Measurements from ENCODE around the gene PLAC8. TPM values are rescaled to one million over a fixed set of nuclear protein-coding genes. Genes with fewer than 3 reads are reported as not detected.

PLAC8 gene
- total RNA-seq, 1 donor from 2014 or later, result 1.0 TPM

- no peak for DNase-seq
- Mint-ChIP-seq H3K27ac (ENCODE audit: unreplicated experiment) (no peak overlapping the region), H3K36me3 (ENCODE audit: unreplicated experiment) (no peaks in the 10 kb centered on the region), H3K9me3 (ENCODE audit: unreplicated experiment) (peaks cover 4% of the 10 kb centered on the region), H3K4me3 (ENCODE audit: unreplicated experiment) (no peak overlapping the region), H3K4me1 (ENCODE audit: low read depth, unreplicated experiment) (peaks cover under 1% of the 10 kb centered on the region), H3K27me3 (ENCODE audit: unreplicated experiment) (peaks cover 2% of the 10 kb centered on the region)
- TF ChIP-seq CTCF (IDR thresholded peaks at IDR 0.05; ENCODE audit: partially characterized antibody, unreplicated experiment), result no peak
Measured at GRCh38 chr4:83121246-83121645, 6.7 kb upstream of the PLAC8 start.

- Mint-ChIP-seq H3K27ac (ENCODE audit: unreplicated experiment) (no peak overlapping the region), H3K4me1 (ENCODE audit: low read depth, unreplicated experiment) (peaks cover 3% of the 10 kb centered on the region), H3K27me3 (ENCODE audit: unreplicated experiment) (peaks cover 2% of the 10 kb centered on the region), H3K4me3 (ENCODE audit: unreplicated experiment) (no peak overlapping the region), H3K36me3 (ENCODE audit: unreplicated experiment) (no peaks in the 10 kb centered on the region), H3K9me3 (ENCODE audit: unreplicated experiment) (peaks cover 4% of the 10 kb centered on the region)
- no peak for TF ChIP-seq CTCF (IDR thresholded peaks at IDR 0.05; ENCODE audit: partially characterized antibody, unreplicated experiment)
- no peak for DNase-seq
Measured at GRCh38 chr4:83118869-83119268, 4.3 kb upstream of the PLAC8 start.

- Mint-ChIP-seq H3K27me3 (ENCODE audit: unreplicated experiment) (peaks cover 2% of the 10 kb centered on the region), H3K4me1 (ENCODE audit: low read depth, unreplicated experiment) (peaks cover 9% of the 10 kb centered on the region), H3K4me3 (ENCODE audit: unreplicated experiment) (no peak overlapping the region), H3K36me3 (ENCODE audit: unreplicated experiment) (no peaks in the 10 kb centered on the region), H3K9me3 (ENCODE audit: unreplicated experiment) (peaks cover 6% of the 10 kb centered on the region), H3K27ac (ENCODE audit: unreplicated experiment) (no peak overlapping the region)
- DNase-seq, result no peak
- no peak for TF ChIP-seq CTCF (IDR thresholded peaks at IDR 0.05; ENCODE audit: partially characterized antibody, unreplicated experiment)
Measured at GRCh38 chr4:83115656-83116285, 1.2 kb upstream of the PLAC8 start.

GRCh38 chr4:83115000-83115399, 471 bp upstream of the PLAC8 start:
- no peak for TF ChIP-seq CTCF (IDR thresholded peaks at IDR 0.05; ENCODE audit: partially characterized antibody, unreplicated experiment)
- Mint-ChIP-seq H3K9me3 (ENCODE audit: unreplicated experiment) (peaks cover 6% of the 10 kb centered on the region), H3K4me1 (ENCODE audit: low read depth, unreplicated experiment) (peaks cover 14% of the 10 kb centered on the region), H3K27me3 (ENCODE audit: unreplicated experiment) (peaks cover under 1% of the 10 kb centered on the region), H3K4me3 (ENCODE audit: unreplicated experiment) (no peak overlapping the region), H3K27ac (ENCODE audit: unreplicated experiment) (no peak overlapping the region), H3K36me3 (ENCODE audit: unreplicated experiment) (no peaks in the 10 kb centered on the region)
- no peak for DNase-seq

- TF ChIP-seq CTCF (IDR thresholded peaks at IDR 0.05; ENCODE audit: partially characterized antibody, unreplicated experiment), result no peak
- Mint-ChIP-seq H3K4me1 (ENCODE audit: low read depth, unreplicated experiment) (peaks cover 16% of the 10 kb centered on the region), H3K36me3 (ENCODE audit: unreplicated experiment) (no peaks in the 10 kb centered on the region), H3K4me3 (ENCODE audit: unreplicated experiment) (no peak overlapping the region), H3K27me3 (ENCODE audit: unreplicated experiment) (peaks cover 2% of the 10 kb centered on the region), H3K27ac (ENCODE audit: unreplicated experiment) (no peak overlapping the region), H3K9me3 (ENCODE audit: unreplicated experiment) (peaks cover 4% of the 10 kb centered on the region)
- DNase-seq, result no peak
Measured at GRCh38 chr4:83113429-83113786, 1.1 kb downstream of the PLAC8 start.
